Activated gamma-delta T cell treated with anti-CD3 and anti-CD28 coated beads, Interleukin-2, amount 50 U/mL, for 16 hours (primary cell): Measurements from ENCODE around the gene SDHAF4.
"Not testable (repeated sequence)": the region's sequence is repeated elsewhere in the genome, so short reads cannot be mapped to it uniquely, and the experiment has no call there.

Source experiments
- DNase-seq: peaks from one replicate; pipeline ENCODE4 v3.0.0-alpha.2; 2020; ENCODE audit warnings: low read depth

SDHAF4 gene

DNA sequence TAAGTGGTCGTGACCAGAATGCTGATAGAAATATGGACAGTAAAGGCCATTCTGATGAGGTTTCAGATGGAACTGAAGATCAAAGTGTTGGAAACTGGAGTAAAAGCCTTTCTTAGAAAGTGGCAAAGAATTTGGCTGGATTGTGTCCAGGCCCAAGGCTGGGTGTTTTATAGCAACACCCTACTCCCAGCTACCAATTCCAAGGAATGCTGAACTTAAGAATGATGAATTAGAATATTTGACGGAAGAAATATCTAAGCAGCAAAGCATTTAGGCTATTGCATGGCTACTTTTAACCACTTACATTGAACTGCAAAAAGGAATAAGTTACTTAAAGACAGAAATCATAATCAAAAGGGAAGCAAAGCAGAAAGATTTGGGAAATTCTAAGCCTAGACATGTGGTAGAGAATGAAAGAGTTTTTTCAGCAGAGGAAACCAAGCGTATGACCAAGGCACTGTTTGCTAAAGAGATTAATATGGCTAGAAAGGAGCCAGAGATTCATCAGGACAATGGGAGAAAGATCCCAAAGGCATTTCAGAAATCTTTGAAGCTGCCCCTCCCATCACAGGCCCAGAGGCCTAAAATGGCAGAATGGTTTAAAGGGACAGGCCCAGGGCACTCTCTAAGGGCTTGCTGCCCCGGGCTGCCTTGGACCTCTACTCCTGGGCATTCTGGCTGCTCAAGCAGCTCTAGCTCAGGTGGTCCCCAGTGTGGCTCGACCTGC, 25.8 kb downstream of the SDHAF4 start:
- no peak for DNase-seq

DNA sequence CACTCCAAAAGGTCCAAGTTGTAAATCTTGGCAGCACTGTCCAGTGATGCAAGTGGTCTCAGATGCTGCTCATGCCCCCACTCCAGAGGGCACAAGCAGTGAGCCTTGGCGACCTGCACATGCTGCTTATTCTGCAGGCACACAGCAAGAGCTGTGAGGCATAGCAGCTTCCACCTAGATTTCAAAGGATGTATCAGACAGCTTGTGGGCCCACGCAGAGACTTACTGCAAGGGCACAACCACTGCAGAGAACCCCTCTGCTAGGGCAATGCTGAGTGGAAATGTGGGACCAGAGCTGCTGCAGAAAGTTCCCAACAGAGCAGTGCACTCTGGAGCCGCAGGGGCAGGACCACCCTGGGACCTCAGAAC, 26.4 kb downstream of the SDHAF4 start:
- DNase-seq: no peak

DNA sequence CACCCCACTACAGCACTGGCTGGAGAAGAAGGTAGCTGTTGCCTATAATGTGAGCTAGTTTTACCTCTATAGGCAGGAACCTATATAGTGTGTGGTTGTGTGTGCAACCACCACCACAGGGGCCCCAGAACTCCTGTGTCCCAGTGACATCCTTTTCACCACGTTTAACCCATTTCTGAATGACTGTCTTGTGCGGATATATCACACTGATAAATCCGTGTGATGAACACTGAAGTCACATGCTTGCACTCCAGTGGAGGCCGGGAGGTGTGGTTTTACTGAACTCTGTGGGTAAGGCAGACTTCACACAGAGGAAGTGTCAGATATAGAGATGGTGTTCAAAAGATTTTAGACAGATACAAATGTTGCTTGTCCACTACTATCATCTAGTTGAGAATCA, 32.5 kb downstream of the SDHAF4 start:
- no peak for DNase-seq

DNA sequence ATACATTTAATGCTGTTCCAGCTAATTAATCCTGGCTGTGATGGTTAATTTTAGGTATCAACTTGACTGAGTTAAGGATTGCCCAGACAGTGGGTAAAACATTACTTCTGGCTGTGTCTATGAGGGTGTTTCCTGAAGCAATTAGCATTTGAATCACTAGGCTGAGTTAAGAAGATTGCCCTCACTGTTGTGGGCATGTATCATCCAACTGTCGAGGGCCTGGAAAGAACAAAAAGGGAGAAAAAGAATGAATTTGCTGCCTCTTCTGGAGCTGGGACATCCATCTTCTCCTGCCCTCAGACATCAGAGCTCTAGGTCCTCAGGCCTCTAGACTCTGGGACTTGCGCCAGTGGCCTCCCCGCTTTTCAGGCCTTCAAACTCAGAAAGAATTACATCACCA, 34.3 kb downstream of the SDHAF4 start:
- no peak for DNase-seq

DNA sequence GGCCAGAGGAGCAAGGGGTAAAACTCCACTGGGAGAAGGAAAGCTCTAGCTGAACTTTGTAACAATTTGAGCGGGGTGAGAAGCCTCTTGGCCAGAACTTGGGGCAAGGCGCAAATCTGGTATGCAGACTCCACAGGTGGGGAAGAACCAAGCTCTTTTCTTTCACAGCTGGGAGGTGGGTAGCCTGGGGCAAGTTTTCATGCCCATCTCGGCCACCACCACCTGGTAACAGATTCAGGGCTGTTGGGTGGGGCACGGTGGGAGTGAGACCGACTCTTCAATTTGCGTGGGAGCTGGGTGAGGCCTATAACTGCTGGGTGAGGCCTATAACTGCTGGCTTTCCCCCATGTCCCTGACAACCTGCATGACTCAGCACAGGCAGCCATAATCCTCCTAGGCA, 37.5 kb downstream of the SDHAF4 start:
- no peak for DNase-seq

DNA sequence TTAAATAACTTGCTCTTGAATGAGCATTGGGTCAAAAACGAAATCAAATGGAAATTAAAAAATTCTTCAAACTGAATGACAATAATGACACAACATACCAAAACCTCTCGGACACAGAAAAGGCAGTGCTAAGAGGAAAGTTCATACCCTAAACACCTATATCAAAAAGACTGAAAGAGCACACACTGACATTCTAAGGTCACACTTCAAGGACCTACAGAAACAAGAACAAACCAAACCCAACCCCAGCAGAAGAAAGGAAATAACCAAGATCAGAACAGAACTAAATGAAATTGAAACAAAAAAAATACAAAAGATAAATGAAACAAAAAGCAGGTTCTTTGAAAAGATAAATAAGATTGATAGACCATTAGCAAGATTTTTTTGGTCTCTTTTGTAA, 40.6 kb downstream of the SDHAF4 start:
- DNase-seq: not testable (repeated sequence)

DNA sequence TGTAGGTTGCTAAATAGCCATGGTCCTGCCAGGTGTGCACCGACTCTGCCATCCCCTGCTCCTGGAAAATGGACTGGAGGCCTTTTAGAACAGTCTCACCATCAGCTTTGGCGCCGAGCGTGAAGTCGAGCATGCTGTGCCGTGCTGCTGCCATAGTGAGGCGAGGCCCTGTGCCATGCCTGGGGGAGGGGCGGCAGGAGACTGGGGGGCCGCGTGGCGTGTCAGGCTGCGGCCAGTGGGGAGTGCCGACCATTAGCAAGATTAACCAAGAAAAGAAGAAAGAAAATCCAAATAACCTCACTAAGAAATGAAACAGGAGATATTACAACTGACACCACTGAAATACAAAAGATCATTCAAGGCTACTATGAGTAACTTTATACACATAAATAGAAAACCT, 42.5 kb downstream of the SDHAF4 start:
- DNase-seq: not testable (repeated sequence)

DNA sequence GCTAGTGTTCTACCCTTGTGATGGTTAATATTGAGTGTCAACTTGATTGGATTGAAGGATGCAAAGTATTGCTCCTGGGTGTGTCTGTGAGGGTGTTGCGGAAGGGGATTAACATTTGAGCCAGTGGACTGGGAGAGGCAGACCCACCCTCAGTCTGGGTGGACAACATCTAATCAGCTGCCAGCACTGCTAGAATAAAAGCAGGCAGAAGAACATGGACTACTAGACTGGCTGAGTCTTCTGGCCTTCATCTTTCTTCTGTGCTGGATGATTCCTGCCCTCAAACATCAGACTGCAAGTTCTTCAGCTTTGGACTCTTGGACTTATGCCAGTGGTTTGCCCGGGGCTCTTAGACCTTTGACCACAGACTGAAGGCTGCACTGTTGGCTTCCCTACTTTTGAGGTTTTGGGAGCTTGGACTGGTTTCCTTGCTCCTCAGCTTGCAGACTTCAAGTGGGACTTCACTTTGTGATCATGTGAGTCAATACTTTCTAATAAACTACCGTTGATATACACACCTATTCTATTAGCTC, 50.1 kb downstream of the SDHAF4 start:
- no peak for DNase-seq

DNA sequence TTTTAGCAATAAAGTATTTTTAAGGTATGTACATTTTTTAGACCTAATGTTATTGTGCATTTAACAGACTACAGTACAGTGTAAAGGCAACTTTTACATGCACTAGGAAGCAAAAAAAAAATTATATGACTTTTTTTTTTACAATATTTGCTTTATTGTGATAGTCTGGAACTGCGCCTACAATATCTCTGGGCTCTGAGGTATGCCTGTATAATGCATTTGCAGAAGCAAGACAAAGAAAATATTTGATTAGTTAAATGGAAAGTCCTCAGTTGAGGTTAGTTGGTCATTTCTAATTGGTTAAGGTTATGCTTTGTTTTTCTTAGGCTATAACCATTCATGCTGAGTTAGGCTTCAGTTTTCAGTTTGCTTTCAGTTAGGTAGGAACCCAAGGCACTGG, 54.0 kb downstream of the SDHAF4 start:
- no peak for DNase-seq

DNA sequence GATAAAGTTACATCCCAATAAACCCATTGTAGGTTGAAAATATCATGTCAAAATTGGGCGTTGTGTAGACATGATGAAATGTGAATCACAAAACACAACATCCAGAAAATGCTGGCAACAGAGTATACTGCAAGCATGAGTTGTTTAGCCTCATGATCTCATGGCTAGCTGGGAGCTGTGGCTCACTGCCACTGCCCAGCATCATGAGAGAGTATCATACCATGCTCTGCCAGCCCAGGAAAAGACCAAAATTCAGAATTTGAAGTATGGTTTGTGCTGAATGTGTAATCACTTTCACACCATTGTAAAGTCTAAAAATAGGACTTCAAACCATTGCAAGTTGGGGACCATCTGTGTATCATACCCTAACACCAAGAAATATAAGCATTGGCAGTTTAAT, 55.7 kb downstream of the SDHAF4 start:
- no peak for DNase-seq

DNA sequence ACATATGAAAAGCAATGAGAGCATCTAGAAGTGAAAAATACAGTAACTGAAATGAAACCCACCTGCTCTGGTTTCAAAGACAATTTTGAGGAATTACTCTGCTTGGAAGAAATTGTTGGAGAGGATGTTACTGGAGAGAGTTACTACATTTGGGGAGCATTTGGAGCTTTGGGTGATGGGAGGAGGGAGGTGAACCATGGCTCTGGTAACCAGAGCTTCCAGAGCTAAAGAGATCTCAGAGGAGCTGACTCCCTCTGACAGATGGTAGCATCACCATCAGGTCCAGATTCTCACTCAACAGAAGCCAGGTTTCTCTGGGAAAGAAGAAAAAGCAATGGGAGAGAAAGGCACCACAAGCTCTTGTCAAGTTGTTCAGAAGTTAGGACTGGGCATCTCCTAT, 58.7 kb downstream of the SDHAF4 start:
- DNase-seq: no peak

DNA sequence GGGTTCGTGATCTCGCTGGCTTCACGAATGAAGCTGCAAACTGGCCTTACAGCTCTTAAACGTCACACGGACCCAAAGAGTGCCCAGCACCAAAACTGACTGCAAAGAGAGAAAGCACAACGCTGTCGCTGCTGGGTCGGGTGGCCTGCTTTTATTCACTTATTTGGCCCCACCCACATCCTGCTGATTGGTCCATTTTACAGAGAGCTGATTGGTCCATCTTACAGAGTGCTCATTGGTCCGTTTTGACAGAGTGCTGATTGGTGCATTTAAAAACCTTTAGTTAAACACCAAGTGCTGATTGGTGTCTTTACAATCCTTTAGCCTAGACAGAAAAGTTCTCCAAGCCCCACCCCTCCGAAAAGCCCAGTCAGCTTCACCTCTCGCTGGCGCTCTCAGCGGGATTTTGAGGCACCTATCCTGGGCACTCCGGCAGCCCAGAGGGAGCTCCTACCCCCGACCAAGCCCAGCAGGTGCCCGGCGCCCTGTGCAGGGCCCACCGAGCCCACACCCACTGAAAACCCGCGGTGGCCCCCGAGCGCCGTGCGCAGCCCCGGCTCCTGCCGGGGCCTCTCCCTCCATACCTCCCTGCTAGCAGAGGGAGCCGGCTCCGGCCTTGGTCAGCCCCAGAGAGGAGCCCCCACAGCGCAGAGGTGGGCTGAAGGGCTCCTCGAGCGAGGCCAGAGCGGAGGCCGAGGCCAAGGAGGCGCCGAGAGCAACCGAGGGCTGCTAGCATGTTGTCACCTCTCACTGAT, 60.9 kb downstream of the SDHAF4 start:
- DNase-seq: no peak

DNA sequence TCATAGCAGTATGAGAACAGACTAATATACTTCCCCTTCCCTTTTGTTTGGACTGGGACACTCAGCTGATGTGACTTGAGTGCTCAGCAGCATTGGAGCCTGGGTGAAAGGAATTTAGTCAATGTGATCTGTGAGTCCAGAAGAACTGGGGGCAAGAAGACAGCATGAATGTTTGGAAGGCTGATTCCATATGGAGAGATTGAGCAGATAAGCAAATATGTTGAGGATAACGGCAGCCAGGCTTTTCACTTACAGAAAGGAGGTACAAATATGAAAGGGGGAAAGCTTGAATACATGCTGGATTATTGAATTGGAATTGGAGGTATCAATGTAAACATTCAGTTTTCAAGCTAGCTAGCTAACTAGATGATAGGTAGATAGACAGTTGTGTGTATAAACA, 63.2 kb downstream of the SDHAF4 start:
- no peak for DNase-seq

DNA sequence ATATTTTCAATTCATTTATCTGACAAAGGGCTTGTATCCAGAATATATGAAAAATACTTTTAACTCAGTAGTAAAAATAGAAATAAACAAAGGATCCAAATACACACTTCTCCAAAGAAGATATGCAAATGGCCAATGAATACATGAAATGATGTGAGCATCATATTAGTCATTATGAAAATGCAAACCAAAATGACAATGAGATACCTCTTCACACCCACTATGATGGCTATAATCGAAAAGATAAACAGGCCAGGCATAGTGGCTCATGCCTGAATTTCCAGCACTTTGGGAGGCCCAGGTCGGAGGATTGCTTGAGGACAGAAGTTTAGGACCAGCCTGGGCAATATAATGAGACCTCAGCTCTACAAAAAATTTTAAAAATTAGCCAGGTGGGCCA, 67.1 kb downstream of the SDHAF4 start:
- no peak for DNase-seq

DNA sequence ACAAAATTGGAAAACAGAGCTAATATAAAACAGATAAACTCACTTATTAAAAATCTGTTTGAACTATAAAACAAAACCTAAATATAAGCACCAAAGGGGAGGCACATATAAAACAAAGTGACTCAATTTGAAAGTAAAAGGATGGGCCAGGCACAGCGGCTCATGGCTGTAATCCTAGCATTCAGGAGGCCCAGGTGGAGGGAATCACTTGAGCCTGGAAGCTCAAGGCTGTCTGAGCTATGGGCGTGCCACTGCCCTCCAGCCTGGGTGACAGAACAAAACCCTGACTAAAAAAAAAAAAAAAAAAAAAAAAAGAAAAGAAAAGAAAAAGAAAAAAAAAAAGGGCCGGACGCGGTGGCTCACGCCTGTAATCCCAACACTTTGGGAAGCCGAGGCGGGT, 69.9 kb downstream of the SDHAF4 start:
- no peak for DNase-seq

DNA sequence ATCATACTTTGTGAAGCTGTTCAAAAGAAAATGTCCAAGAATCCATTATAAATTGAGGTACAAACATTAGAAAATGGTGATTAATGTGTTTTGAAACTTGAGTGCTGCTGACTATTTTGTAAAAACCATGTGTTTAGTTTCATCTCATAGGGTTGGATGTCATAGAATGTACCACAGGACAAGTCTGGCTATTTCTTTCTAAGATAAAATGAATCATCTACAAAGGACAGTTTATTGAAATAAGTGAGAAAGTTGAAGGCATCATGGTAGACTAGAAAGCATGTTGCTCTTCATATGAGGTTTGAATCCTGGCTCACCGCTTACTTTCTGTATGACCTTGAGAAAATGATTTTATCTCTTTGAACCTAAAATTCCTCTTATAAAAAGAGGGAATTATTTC, 71.7 kb downstream of the SDHAF4 start:
- DNase-seq: no peak
